Ishikawa (cell line): ENCODE data around the gene RALGPS1.

Experiments
- CEBPB ChIP-seq: IDR thresholded peaks from 2 replicates; pipeline ENCODE4 v1.6.1; 2012
- EP300 ChIP-seq: IDR thresholded peaks from 2 replicates; pipeline ENCODE4 v1.6.1; 2012; ENCODE audit warnings: borderline replicate concordance
- TAF1 ChIP-seq: IDR thresholded peaks from 2 replicates; pipeline ENCODE4 v1.6.1; 2012; ENCODE audit warnings: low read depth, mild to moderate bottlenecking
- TEAD4 ChIP-seq: IDR thresholded peaks from 2 replicates; pipeline ENCODE4 v1.6.1; 2012
- YY1 ChIP-seq: IDR thresholded peaks from 2 replicates; pipeline ENCODE4 v1.6.1; 2012; ENCODE audit warnings: low read depth
- TF ChIP-seq, protein P1 (sequence below): IDR thresholded peaks from 2 replicates; pipeline ENCODE4 v1.6.1; 2012; ENCODE audit warnings: low read depth, mild to moderate bottlenecking
- TF ChIP-seq, protein P2 (sequence below): IDR thresholded peaks from 2 replicates; pipeline ENCODE4 v1.6.1; 2012

DNA sequence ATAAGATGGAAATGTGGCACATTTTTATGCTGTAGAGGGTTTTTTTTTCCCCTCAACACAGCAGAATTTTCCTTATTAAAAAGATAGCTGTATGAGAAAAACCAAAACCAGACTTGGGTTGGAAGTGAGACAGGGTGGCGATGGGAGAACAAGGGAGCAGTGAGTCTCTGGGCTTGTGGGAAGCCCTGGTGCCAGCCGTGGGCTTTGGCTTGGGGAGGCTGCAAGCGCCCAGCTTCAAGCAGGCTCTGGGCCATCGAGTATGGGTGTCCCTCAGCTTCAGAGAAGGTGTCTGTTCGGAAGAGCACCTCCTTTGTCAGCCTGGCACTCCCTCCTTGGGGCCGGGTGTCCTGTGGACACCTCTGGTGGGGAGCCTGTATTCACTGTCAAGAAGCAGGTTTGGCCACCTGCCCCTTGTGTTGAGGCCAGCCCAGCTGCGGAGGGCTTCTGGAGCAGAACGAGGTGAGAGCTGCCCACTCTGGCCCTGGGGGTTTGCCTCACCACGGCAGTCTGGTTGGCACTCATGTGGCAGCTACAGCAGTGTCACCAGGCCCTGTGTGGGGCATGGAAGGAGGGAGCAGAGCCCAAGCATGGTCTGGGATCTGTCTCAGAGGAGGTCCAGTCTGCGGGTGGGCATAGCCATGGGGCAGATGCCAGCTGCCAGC is 245.5 kb downstream of the RALGPS1 start:
- TF ChIP-seq TAF1, result no peak
- no peak for TF ChIP-seq YY1
- no peak for TF ChIP-seq CEBPB
- TF ChIP-seq, protein P1, sequence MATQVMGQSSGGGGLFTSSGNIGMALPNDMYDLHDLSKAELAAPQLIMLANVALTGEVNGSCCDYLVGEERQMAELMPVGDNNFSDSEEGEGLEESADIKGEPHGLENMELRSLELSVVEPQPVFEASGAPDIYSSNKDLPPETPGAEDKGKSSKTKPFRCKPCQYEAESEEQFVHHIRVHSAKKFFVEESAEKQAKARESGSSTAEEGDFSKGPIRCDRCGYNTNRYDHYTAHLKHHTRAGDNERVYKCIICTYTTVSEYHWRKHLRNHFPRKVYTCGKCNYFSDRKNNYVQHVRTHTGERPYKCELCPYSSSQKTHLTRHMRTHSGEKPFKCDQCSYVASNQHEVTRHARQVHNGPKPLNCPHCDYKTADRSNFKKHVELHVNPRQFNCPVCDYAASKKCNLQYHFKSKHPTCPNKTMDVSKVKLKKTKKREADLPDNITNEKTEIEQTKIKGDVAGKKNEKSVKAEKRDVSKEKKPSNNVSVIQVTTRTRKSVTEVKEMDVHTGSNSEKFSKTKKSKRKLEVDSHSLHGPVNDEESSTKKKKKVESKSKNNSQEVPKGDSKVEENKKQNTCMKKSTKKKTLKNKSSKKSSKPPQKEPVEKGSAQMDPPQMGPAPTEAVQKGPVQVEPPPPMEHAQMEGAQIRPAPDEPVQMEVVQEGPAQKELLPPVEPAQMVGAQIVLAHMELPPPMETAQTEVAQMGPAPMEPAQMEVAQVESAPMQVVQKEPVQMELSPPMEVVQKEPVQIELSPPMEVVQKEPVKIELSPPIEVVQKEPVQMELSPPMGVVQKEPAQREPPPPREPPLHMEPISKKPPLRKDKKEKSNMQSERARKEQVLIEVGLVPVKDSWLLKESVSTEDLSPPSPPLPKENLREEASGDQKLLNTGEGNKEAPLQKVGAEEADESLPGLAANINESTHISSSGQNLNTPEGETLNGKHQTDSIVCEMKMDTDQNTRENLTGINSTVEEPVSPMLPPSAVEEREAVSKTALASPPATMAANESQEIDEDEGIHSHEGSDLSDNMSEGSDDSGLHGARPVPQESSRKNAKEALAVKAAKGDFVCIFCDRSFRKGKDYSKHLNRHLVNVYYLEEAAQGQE, result no peak
- TF ChIP-seq TEAD4, result no peak
- TF ChIP-seq, protein P2, sequence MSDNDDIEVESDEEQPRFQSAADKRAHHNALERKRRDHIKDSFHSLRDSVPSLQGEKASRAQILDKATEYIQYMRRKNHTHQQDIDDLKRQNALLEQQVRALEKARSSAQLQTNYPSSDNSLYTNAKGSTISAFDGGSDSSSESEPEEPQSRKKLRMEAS, result no peak
- TF ChIP-seq EP300, result no peak
